Hypothalamus (tissue), 51 donors: ENCODE results near the gene PCSK5.

Experiments
- DNase-seq, 51 donors: peaks; one replicate each; lab custom pipeline; 2025; lab: John Stamatoyannopoulos, UW

PCSK5 gene

GRCh38 chr9:76115396-76115795, 224.9 kb downstream of the PCSK5 start:
- DNase-seq, result no peak

- DNase-seq, result no peak
Observed at GRCh38 chr9:76115982-76116646, 225.6 kb downstream of the PCSK5 start.

- no peak for DNase-seq
Observed at GRCh38 chr9:76116913-76117312, 226.4 kb downstream of the PCSK5 start.

- no peak for DNase-seq
Observed at GRCh38 chr9:76127637-76128036, 237.2 kb downstream of the PCSK5 start.

GRCh38 chr9:76135902-76136301, 245.4 kb downstream of the PCSK5 start:
- DNase-seq, result no peak

GRCh38 chr9:76136986-76137385, 246.5 kb downstream of the PCSK5 start:
- no peak for DNase-seq

GRCh38 chr9:76137931-76138330, 247.5 kb downstream of the PCSK5 start:
- no peak for DNase-seq

- no peak for DNase-seq
Observed at GRCh38 chr9:76138360-76138759, 247.9 kb downstream of the PCSK5 start.

GRCh38 chr9:76143834-76144233, 253.4 kb downstream of the PCSK5 start:
- no peak for DNase-seq

- DNase-seq, result no peak
Observed at GRCh38 chr9:76150013-76150412, 259.5 kb downstream of the PCSK5 start.

GRCh38 chr9:76151267-76151666, 260.8 kb downstream of the PCSK5 start:
- DNase-seq, result no peak

- DNase-seq, result no peak
Observed at GRCh38 chr9:76153339-76153738, 262.9 kb downstream of the PCSK5 start.

GRCh38 chr9:76153902-76154629, 263.6 kb downstream of the PCSK5 start:
- DNase-seq, result no peak

GRCh38 chr9:76155361-76155760, 264.9 kb downstream of the PCSK5 start:
- no peak for DNase-seq

GRCh38 chr9:76158713-76159112, 268.2 kb downstream of the PCSK5 start:
- no peak for DNase-seq

- DNase-seq, result no peak
Observed at GRCh38 chr9:76159293-76159926, 268.9 kb downstream of the PCSK5 start.

GRCh38 chr9:76161106-76161505, 270.6 kb downstream of the PCSK5 start:
- no peak for DNase-seq

GRCh38 chr9:76161541-76161940, 271.1 kb downstream of the PCSK5 start:
- DNase-seq, result no peak

- no peak for DNase-seq
Observed at GRCh38 chr9:76162086-76162730, 271.7 kb downstream of the PCSK5 start.

GRCh38 chr9:76162751-76163500, 272.5 kb downstream of the PCSK5 start:
- peak in 3 of 51 donors; percentile 11 to 16 (median 12) for DNase-seq

- peak in 3 of 51 donors; percentile 10 to 33 (median 24) for DNase-seq
Observed at GRCh38 chr9:76166526-76166925, 276.1 kb downstream of the PCSK5 start.
